Astrocyte (in vitro differentiated cells and primary cell): ENCODE measurements around the gene VWA8. TPM values are rescaled to one million over a fixed set of nuclear protein-coding genes. Genes with fewer than 3 reads are reported as not detected.

Experiments
- DNase-seq: peaks from one replicate; pipeline ENCODE4 v3.0.0-alpha.2; 2010; ENCODE audit warnings: low read depth
- FAIRE-seq: peaks from 2 replicates; lab custom pipeline; 2011; peaks lifted over from hg19 to GRCh38; lab: Jason Lieb, UNC
- H2AFZ ChIP-seq: 2 replicates; pipeline ENCODE4 v1.6.0; 2012; ENCODE audit warnings: low read depth, low read length, inconsistent platforms
- H3K27ac ChIP-seq: 2 replicates; pipeline ENCODE4 v1.5.1; 2011; ENCODE audit warnings: low read depth, low read length, inconsistent platforms
- H3K27me3 ChIP-seq: 2 replicates; pipeline ENCODE4 v1.6.0; 2011; ENCODE audit warnings: low read length, inconsistent platforms; ENCODE audit not compliant: insufficient read depth
- H3K36me3 ChIP-seq: 2 replicates; pipeline ENCODE4 v1.5.1; 2011; ENCODE audit warnings: low read length, inconsistent platforms; ENCODE audit not compliant: insufficient read depth
- H3K4me1 ChIP-seq: 2 replicates; pipeline ENCODE4 v1.5.1; 2011; ENCODE audit warnings: low read length, inconsistent platforms; ENCODE audit not compliant: insufficient read depth
- H3K4me2 ChIP-seq: 2 replicates; pipeline ENCODE4 v1.6.0; 2012; ENCODE audit warnings: low read length, inconsistent platforms
- H3K4me3 ChIP-seq: 2 replicates; pipeline ENCODE4 v1.5.1; 2011; ENCODE audit warnings: low read depth, mild to moderate bottlenecking, low read length, inconsistent platforms; ENCODE audit not compliant: insufficient read depth
- H3K79me2 ChIP-seq: 2 replicates; pipeline ENCODE4 v1.6.0; 2012; ENCODE audit warnings: mild to moderate bottlenecking, low read length, inconsistent platforms; ENCODE audit not compliant: insufficient read depth
- H3K9ac ChIP-seq: 2 replicates; pipeline ENCODE4 v1.6.0; 2012; ENCODE audit warnings: mild to moderate bottlenecking, low read length, inconsistent platforms
- H3K9me3 ChIP-seq: 2 replicates; pipeline ENCODE4 v1.5.1; 2012; ENCODE audit warnings: low read depth, mild to moderate bottlenecking, low read length, inconsistent platforms; ENCODE audit not compliant: insufficient read depth
- H4K20me1 ChIP-seq: 2 replicates; pipeline ENCODE4 v1.6.0; 2012; ENCODE audit warnings: low read length, inconsistent platforms; ENCODE audit not compliant: insufficient read depth
- H3K27ac Mint-ChIP-seq: one replicate; pipeline ENCODE4 v1.8.0; 2021; ENCODE audit warnings: mild to moderate bottlenecking, mixed read lengths; ENCODE audit not compliant: unreplicated experiment
- H3K27me3 Mint-ChIP-seq: one replicate; pipeline ENCODE4 v1.8.0; 2021; ENCODE audit warnings: low read depth, mixed read lengths; ENCODE audit not compliant: unreplicated experiment
- H3K36me3 Mint-ChIP-seq: one replicate; pipeline ENCODE4 v1.8.0; 2021; ENCODE audit warnings: low read depth, mixed read lengths; ENCODE audit not compliant: unreplicated experiment
- H3K4me1 Mint-ChIP-seq: one replicate; pipeline ENCODE4 v1.8.0; 2021; ENCODE audit warnings: low read depth, mixed read lengths; ENCODE audit not compliant: unreplicated experiment
- H3K4me3 Mint-ChIP-seq: one replicate; pipeline ENCODE4 v1.8.0; 2021; ENCODE audit warnings: mild to moderate bottlenecking, moderate library complexity, mixed read lengths; ENCODE audit not compliant: unreplicated experiment
- H3K9me3 Mint-ChIP-seq: one replicate; pipeline ENCODE4 v1.8.0; 2021; ENCODE audit warnings: mild to moderate bottlenecking, mixed read lengths; ENCODE audit not compliant: unreplicated experiment
- EZH2 ChIP-seq: IDR thresholded peaks from 2 replicates; pipeline ENCODE4 v1.6.1; 2012; ENCODE audit warnings: mild to moderate bottlenecking, low read length, inconsistent platforms; ENCODE audit not compliant: insufficient read depth
- total RNA-seq: library from RNA; stranded (reverse); gene quantifications from 2 replicates; pipeline ENCODE4 v1.2.1, GENCODE V29; 2021
- TF ChIP-seq, protein P1 (sequence below): IDR thresholded peaks from 2 replicates; pipeline ENCODE4 v1.5.1; 2011; ENCODE audit warnings: low read depth, mild to moderate bottlenecking, inconsistent platforms, low read length, moderate library complexity; ENCODE audit not compliant: insufficient read depth

The VWA8 gene
- total RNA-seq, 1 donor from 2014 or later, result 15.6 TPM

DNA sequence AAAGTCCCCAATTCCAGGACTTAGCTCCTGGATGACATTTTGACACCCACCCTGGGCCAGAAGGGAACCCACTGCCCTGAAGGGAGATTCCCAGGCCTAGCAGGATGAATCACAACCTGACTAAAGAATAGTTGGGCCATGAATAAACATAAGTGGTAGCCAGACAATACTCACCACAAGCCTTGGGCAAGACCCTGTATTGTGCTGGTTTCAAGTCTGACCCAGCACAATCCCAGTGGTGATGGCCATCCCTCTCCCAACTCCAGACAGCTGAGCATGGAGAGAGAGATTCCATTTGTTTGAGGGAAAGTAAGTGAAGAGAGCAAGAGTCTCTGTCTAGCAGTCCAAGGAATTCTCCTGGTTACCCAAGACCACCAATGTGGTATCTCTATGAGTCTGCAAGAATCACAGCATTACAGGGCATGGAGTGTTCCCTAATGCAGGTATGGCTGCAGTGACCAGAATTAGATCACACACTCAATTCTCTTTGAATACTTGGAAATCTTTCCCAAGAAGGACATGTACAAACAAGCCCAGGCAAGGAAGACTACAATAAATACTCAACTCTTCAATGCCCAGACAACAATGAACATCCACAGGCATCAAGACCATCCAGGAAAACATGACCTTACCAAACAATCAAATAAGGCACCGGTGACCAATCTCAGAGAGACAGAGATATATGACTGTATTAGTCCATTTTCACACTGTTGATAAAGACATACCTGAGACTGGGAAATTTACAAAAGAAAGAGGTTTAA lies 158.0 kb downstream of the VWA8 start:
- H3K79me2 ChIP-seq, result no peaks in the 10 kb centered on the region
- peak overlapping the region; percentile 21 for H3K4me3 Mint-ChIP-seq
- H3K27ac Mint-ChIP-seq, result peak overlapping the region; percentile 98
- H3K4me3 ChIP-seq, result no peak overlapping the region
- peaks cover 14% of the 10 kb centered on the region for H3K9me3 Mint-ChIP-seq
- H3K36me3 Mint-ChIP-seq, result peaks cover 32% of the 10 kb centered on the region
- peak; percentile 84 for DNase-seq
- FAIRE-seq, result peak; percentile 67
- no peaks in the 10 kb centered on the region for H3K36me3 ChIP-seq
- no peaks in the 10 kb centered on the region for H3K27me3 ChIP-seq
- H3K27me3 Mint-ChIP-seq, result no peaks in the 10 kb centered on the region
- H3K4me2 ChIP-seq, result no peak overlapping the region
- TF ChIP-seq EZH2, result no peak
- TF ChIP-seq, protein P1, sequence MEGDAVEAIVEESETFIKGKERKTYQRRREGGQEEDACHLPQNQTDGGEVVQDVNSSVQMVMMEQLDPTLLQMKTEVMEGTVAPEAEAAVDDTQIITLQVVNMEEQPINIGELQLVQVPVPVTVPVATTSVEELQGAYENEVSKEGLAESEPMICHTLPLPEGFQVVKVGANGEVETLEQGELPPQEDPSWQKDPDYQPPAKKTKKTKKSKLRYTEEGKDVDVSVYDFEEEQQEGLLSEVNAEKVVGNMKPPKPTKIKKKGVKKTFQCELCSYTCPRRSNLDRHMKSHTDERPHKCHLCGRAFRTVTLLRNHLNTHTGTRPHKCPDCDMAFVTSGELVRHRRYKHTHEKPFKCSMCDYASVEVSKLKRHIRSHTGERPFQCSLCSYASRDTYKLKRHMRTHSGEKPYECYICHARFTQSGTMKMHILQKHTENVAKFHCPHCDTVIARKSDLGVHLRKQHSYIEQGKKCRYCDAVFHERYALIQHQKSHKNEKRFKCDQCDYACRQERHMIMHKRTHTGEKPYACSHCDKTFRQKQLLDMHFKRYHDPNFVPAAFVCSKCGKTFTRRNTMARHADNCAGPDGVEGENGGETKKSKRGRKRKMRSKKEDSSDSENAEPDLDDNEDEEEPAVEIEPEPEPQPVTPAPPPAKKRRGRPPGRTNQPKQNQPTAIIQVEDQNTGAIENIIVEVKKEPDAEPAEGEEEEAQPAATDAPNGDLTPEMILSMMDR, result no peak
- H3K9me3 ChIP-seq, result no peaks in the 10 kb centered on the region
- H3K4me1 Mint-ChIP-seq, result peaks cover 15% of the 10 kb centered on the region
- no peak overlapping the region for H2AFZ ChIP-seq
- H4K20me1 ChIP-seq, result no peaks in the 10 kb centered on the region
- peaks cover 7% of the 10 kb centered on the region for H3K4me1 ChIP-seq
- peak overlapping the region; percentile 41 for H3K27ac ChIP-seq
- no peak overlapping the region for H3K9ac ChIP-seq

DNA sequence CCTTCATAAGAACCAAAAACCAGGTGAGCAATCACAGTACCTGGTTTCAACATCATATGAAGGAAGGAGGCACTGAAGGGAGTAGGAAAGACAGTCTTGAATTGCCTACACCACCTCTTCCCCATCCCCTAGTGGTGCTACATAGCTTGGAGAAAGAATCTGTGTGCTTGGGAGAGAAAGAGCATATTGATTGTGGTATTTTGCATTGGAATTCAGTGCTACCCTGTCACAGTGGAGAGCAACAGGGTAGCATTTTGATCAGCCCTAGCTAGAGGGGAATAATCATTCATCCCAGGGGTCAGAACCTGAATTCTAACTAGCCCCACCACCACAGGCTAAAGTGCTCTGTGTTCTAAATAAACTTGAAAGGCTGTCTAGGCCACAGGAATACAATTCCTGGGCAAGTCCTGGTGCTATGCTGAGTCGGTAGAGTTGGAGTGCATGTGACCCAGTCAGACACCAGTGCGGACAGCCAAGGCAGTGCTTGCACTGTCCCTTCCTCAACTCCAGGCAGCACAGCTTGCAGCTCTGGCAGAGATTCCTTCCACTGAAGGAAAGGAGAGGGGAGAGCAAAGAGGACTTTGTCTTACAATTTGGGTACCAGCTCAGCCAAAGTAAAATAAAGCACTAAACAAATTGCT lies 158.7 kb downstream of the VWA8 start:
- peaks cover 26% of the 10 kb centered on the region for H3K36me3 Mint-ChIP-seq
- no peaks in the 10 kb centered on the region for H3K27me3 ChIP-seq
- H3K9ac ChIP-seq, result peak overlapping the region; percentile 17
- TF ChIP-seq, protein P1, result no peak
- no peak for TF ChIP-seq EZH2
- FAIRE-seq, result no peak
- no peaks in the 10 kb centered on the region for H3K27me3 Mint-ChIP-seq
- H3K79me2 ChIP-seq, result no peaks in the 10 kb centered on the region
- no peak overlapping the region for H3K4me3 Mint-ChIP-seq
- no peak overlapping the region for H3K4me2 ChIP-seq
- peaks cover 14% of the 10 kb centered on the region for H3K9me3 Mint-ChIP-seq
- peak overlapping the region; percentile 27 for H3K27ac ChIP-seq
- H2AFZ ChIP-seq, result no peak overlapping the region
- H3K27ac Mint-ChIP-seq, result peak overlapping the region; percentile 98
- peaks cover 15% of the 10 kb centered on the region for H3K4me1 Mint-ChIP-seq
- H3K36me3 ChIP-seq, result no peaks in the 10 kb centered on the region
- H4K20me1 ChIP-seq, result no peaks in the 10 kb centered on the region
- H3K4me1 ChIP-seq, result peaks cover 7% of the 10 kb centered on the region
- H3K4me3 ChIP-seq, result no peak overlapping the region
- DNase-seq, result no peak
- H3K9me3 ChIP-seq, result no peaks in the 10 kb centered on the region
